Transverse colon (tissue), 4 donors: ENCODE data around the gene ZNF581. TPM values are rescaled to one million over a fixed set of nuclear protein-coding genes. Genes with fewer than 3 reads are reported as not detected.

ENCODE experiments used
- DNase-seq: peaks from one replicate; pipeline ENCODE4 v3.0.0-alpha.2; 2019
- H3K27ac ChIP-seq, 4 donors: fragments of 200-600 bp; sonication (generic); 2 replicates each; pipeline ENCODE4 v1.5.1; 2016 to 2018; ENCODE audit warnings: inconsistent platforms in 4 of 4
- H3K27me3 ChIP-seq: fragments of 200-600 bp; sonication (generic); 2 replicates; pipeline ENCODE4 v1.5.1; 2017; ENCODE audit warnings: inconsistent platforms
- H3K36me3 ChIP-seq, 4 donors: fragments of 200-600 bp; sonication (generic); 2 replicates each; pipeline ENCODE4 v1.5.1; 2017 to 2019; ENCODE audit warnings: inconsistent platforms in 4 of 4
- H3K4me1 ChIP-seq, 4 donors: fragments of 200-600 bp; sonication (generic); 2 replicates each; pipeline ENCODE4 v1.5.1; 2017 to 2020; ENCODE audit warnings: inconsistent platforms in 4 of 4
- H3K4me3 ChIP-seq, 4 donors: fragments of 200-600 bp; sonication (generic); 1 replicate in 1 of 4; 2 replicates in 3 of 4; pipeline versions ENCODE4 v1.5.1 to v1.6.1; 2017 to 2019; ENCODE audit warnings: inconsistent platforms in 4 of 4
- H3K9me3 ChIP-seq, 2 donors: fragments of 200-600 bp; sonication (generic); 2 replicates each; pipeline ENCODE4 v1.5.1; 2017 to 2019; ENCODE audit warnings: inconsistent platforms in 2 of 2
- CTCF ChIP-seq, 5 experiments: fragments of 200-600 bp in 3 of 5; fragments of 450-650 bp in 2 of 5; sonication (generic) in 3 of 5; IDR thresholded peaks; 1 replicate in 2 of 5; 2 replicates in 3 of 5; pipeline ENCODE4 v1.5.1; 2016 to 2017; ENCODE audit warnings: antibody characterized with exemption in 5 of 5, inconsistent platforms in 3 of 5, mild to moderate bottlenecking in 2 of 5, moderate library complexity in 1 of 5
- EP300 ChIP-seq: sonication (generic); formaldehyde crosslinking; IDR thresholded peaks from one replicate; pipeline ENCODE4 v1.6.1; 2017; ENCODE audit warnings: antibody characterized with exemption, low read depth
- POLR2A ChIP-seq: fragments of 450-650 bp; IDR thresholded peaks from one replicate; pipeline ENCODE4 v1.6.1; 2016; ENCODE audit warnings: antibody characterized with exemption, mild to moderate bottlenecking, moderate library complexity
- POLR2AphosphoS5 ChIP-seq, 3 donors: sonication (generic); formaldehyde crosslinking; IDR thresholded peaks; one replicate each; pipeline ENCODE4 v1.6.1; 2016; ENCODE audit warnings: antibody characterized with exemption in 3 of 3
- WGBS, 2 donors: methylation state at CpG; one replicate each; pipeline ENCODE4 v1.1.5; 2018; ENCODE audit warnings: low coverage in 1 of 2; 5-methylcytosine and 5-hydroxymethylcytosine counted together
- in situ Hi-C, 4 donors: fragments of 200-750 bp; cut with MboI; loops; one replicate each; pipeline versions ENCODE4 v1.15.0 to v1.15.1; 2017; ENCODE audit warnings: low sequenced_read_pairs in 3 of 4, low pct_ligation_motif_present in 1 of 4, low pct_unique_long_range_greater_than_20kb in 1 of 4
- intact Hi-C: fragments of 100-400 bp; cut with DNase I; formaldehyde crosslinking; loops from one replicate; pipeline ENCODE4 v1.15.1; 2023; ENCODE audit warnings: low total_unique reads
- total RNA-seq, 4 donors: library from RNA; depleted of rRNA; stranded (reverse); fragments of >200 nt; gene quantifications; one replicate each; pipeline ENCODE4 v1.1.0, GENCODE V29; 2016

Gene ZNF581
- total RNA-seq, 4 donors from 2014 or later = 4.1 to 19.7 (median 10.0) TPM

DNA sequence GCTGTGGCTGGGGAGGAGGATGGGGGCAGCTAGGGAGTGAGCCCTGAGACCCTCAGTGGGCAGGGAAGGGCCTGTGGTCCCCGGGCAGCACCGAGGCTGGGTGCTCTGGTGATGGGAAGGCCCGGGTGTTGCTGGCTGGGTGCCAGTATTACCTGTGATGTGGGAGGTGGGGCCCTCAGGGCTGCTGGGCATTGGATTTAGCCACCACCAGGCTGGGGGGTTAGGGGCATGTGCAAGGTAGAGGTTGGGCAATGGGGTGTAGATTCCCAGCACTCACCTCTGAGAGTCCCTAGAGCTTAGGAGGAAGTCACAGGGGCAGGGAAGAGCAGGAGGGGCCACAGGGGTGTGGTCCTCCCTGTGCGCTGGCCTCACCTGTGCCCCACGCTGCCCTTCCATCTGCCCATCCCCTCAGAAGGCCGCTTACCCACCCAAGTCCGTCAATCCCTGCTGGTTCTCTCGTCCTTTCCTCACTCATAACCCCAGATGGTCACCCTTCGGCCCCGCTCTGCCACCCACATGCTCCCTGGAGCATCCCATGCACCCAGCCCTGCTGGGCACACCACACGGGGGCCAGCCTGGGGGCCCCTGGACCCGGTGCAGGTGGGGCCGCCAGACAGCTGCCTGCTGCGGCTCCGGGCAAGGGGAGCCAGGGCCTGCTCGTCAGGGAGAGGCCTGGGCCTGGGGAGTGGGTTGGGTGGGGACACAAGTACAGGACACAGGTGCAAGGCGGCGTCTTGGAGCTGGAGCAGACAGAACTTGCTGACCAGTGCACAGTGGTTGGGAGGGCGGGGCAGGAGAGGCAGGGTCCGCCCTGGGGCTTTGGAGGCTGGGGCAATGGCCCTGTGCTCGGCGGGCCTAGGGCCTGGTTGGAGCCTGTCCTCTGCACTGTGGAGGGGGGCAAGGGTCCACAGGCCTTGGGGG is 44.1 kb downstream of the ZNF581 start:
- Histone ChIP-seq H3K4me1 (peaks cover 22 to 63% (median 56%) of the 10 kb centered on the region in 4 donors), H3K36me3 (peaks cover 0 to 33% (median 17%) of the 10 kb centered on the region in 4 donors), H3K9me3 (no peaks in the 10 kb centered on the region), H3K4me3 (no peak overlapping the region), H3K27me3 (no peaks in the 10 kb centered on the region), H3K27ac (peak overlapping the region; percentile 84 to 93 (median 89))
- DNase-seq = peak; percentile 73
- intact Hi-C loops = no loop called here
- WGBS, 2 donors = 56% methylated on average over 22 of the region's 22 CpGs; no CpG with 5 or more reads in 1 of the 2 donors
- in situ Hi-C loops = no loop called here
- TF ChIP-seq EP300 (no peak), POLR2AphosphoS5 (IDR thresholded peaks at IDR 0.05) (peak in 1 of 3 donors; percentile 12)

DNA sequence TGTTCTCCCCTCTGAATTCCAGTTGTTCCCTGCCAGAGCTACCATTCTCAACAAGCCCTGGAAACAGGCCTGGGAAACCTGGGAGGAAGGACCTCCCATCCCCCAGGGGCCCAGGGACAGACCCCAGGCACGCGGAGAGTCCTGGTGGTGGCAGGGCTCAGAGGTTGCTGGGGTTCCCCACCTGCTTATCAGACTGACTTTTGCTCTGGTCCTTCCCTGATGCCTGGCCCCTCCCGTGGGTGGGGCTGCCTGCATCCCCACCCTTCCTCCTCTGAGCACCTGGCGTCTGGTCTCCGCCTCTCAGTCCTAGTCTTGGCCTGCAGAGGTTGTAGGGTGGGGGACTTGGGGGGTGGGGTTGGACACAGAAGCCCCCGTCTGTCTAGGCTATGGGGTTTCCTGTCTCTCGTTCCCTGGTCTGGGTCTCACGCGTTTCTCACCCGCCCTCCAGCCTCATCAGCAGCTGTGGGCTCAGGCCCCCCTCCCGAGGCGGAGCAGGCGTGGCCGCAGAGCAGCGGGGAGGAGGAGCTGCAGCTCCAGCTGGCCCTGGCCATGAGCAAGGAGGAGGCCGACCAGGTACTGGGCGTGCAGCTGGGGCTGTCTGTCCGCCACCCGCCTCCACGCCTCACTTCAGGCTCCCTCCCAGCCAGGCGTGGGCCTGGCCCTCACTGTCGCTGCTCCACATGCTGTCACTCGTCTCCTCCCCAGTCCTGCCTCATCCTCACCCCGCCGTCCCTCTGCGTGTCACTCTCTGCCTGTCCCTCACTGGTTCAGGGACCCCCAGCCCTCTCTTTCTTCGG is 45.2 kb downstream of the ZNF581 start:
- peaks cover 22 to 55% (median 51%) of the 10 kb centered on the region in 4 donors for H3K4me1 ChIP-seq
- peaks cover 0 to 43% (median 18%) of the 10 kb centered on the region in 4 donors for H3K36me3 ChIP-seq
- H3K9me3 ChIP-seq = no peaks in the 10 kb centered on the region
- peak overlapping the region; percentile 84 to 93 (median 89) for H3K27ac ChIP-seq
- H3K4me3 ChIP-seq = no peak overlapping the region
- WGBS, 2 donors = 48% methylated on average over 27 of the region's 27 CpGs; no CpG with 5 or more reads in 1 of the 2 donors
- in situ Hi-C loops (no loop called here), intact Hi-C loops (no loop called here)
- TF ChIP-seq EP300 (no peak), POLR2A (peak; percentile 58), CTCF (IDR thresholded peaks at IDR 0.05) (peak in 1 of 5 experiments; percentile 23), POLR2AphosphoS5 (IDR thresholded peaks at IDR 0.05) (peak; percentile 31 to 66 (median 56))
- DNase-seq = peak; percentile 87
- H3K27me3 ChIP-seq = no peaks in the 10 kb centered on the region

DNA sequence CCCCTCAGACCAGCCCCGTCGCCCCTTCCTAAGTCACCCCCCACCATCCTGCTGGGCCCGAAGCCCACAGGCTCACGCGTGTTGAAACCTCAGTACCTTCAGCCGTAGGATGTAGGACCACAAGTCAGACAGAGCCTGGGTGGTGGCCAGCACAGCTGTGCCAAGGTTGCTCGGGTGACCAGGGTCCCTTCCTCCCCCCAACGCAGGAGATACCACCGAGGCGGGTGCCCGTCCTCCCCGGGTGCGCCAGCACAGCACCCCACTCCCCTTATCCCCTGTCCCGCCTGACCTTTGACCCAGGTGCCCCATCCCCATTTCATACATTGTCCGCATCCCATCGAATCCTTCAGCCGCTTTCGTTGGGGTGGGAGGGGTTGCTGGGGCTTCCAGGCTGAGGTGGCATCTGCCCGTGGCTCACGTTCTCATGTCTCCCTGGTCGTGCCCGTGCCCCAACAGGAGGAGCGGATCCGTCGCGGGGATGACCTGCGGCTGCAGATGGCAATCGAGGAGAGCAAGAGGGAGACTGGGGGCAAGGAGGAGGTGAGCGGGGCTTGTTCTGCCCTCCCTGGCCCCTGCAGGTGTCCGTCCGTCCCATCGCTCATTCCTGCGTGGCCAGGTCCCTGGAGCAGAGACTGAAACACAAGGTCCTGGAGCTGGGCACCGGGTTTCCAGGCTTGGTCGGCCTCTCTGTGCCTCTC is 46.1 kb downstream of the ZNF581 start:
- Histone ChIP-seq H3K4me1 (peaks cover 21 to 49% (median 46%) of the 10 kb centered on the region in 4 donors), H3K9me3 (no peaks in the 10 kb centered on the region), H3K27ac (peak overlapping the region; percentile 84 to 93 (median 89)), H3K4me3 (no peak overlapping the region), H3K27me3 (no peaks in the 10 kb centered on the region), H3K36me3 (peaks cover 0 to 44% (median 18%) of the 10 kb centered on the region in 4 donors)
- TF ChIP-seq CTCF (IDR thresholded peaks at IDR 0.05) = no peak
- TF ChIP-seq EP300 = no peak
- no peak for TF ChIP-seq POLR2AphosphoS5 (IDR thresholded peaks at IDR 0.05)
- no peak for TF ChIP-seq POLR2A
- in situ Hi-C loops = no loop called here
- DNase-seq = no peak
- intact Hi-C loops = no loop called here
- WGBS, 2 donors = 85 to 100% methylated on average over 1 to 34 of the region's 35 CpGs

- Histone ChIP-seq H3K4me1 (peaks cover 14 to 42% (median 39%) of the 10 kb centered on the region in 4 donors), H3K27ac (no peak overlapping the region), H3K4me3 (no peak overlapping the region), H3K9me3 (no peaks in the 10 kb centered on the region), H3K36me3 (peaks cover 0 to 47% (median 17%) of the 10 kb centered on the region in 4 donors), H3K27me3 (no peaks in the 10 kb centered on the region)
- TF ChIP-seq POLR2AphosphoS5 (IDR thresholded peaks at IDR 0.05) (no peak), POLR2A (no peak), EP300 (no peak), CTCF (IDR thresholded peaks at IDR 0.05) (no peak)
- in situ Hi-C loops (no loop called here), intact Hi-C loops (no loop called here)
- DNase-seq = no peak
- 90% methylated on average over 24 of the region's 25 CpGs; no CpG with 5 or more reads in 1 of the 2 donors for WGBS, 2 donors
Measured at GRCh38 chr19:55690109-55690768, 46.8 kb downstream of the ZNF581 start.
